Nephron progenitor cell (in vitro differentiated cells): ENCODE results near the gene MAN1B1.

Source experiments
- DNase-seq: peaks from one replicate; pipeline ENCODE4 v3.0.0; 2021
- H3K27ac Mint-ChIP-seq: 2 replicates; pipeline ENCODE4 v1.8.0; 2021; ENCODE audit warnings: mild to moderate bottlenecking, moderate library complexity, mixed read lengths
- H3K27me3 Mint-ChIP-seq: 2 replicates; pipeline ENCODE4 v1.8.0; 2021; ENCODE audit warnings: mild to moderate bottlenecking, low read depth, mixed read lengths; ENCODE audit not compliant: poor library complexity
- H3K36me3 Mint-ChIP-seq: 2 replicates; pipeline ENCODE4 v1.8.0; 2021; ENCODE audit warnings: low read depth, mixed read lengths
- H3K4me1 Mint-ChIP-seq: 2 replicates; pipeline ENCODE4 v1.8.0; 2021; ENCODE audit warnings: mixed read lengths
- H3K4me3 Mint-ChIP-seq: 2 replicates; pipeline ENCODE4 v1.8.0; 2021; ENCODE audit warnings: mild to moderate bottlenecking, moderate library complexity, mixed read lengths
- H3K9me3 Mint-ChIP-seq: 2 replicates; pipeline ENCODE4 v1.8.0; 2021; ENCODE audit warnings: mild to moderate bottlenecking, moderate library complexity, mixed read lengths
- CTCF ChIP-seq: fragments of 200-600 bp; sonication (generic); IDR thresholded peaks from 2 replicates; pipeline ENCODE4 v1.5.0; 2021; ENCODE audit warnings: antibody characterized with exemption

The MAN1B1 gene

DNA sequence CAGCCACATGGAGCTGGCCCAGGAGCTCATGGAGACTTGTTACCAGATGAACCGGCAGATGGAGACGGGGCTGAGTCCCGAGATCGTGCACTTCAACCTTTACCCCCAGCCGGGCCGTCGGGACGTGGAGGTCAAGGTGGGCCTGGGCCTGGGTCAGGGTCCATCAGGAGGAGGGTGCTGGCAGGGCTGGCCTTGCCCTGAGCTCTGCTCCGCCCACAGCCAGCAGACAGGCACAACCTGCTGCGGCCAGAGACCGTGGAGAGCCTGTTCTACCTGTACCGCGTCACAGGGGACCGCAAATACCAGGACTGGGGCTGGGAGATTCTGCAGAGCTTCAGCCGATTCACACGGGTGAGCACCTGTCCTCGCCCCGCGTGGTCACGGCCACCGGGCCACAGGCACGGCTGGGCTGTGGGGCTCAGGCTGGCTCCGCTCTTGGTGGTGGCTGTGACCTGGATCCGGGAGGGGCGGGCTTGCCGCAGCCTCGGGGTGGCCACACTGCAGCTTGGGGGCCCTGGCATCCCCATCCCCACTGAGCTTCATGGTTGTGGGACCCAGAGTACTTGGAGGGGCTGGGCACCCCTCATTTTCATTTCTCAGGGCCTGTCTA lies 20.6 kb downstream of the MAN1B1 start:
- Mint-ChIP-seq H3K9me3 (no peaks in the 10 kb centered on the region), H3K36me3 (no peaks in the 10 kb centered on the region), H3K27me3 (no peaks in the 10 kb centered on the region), H3K27ac (no peak overlapping the region), H3K4me1 (no peaks in the 10 kb centered on the region), H3K4me3 (no peak overlapping the region)
- no peak for TF ChIP-seq CTCF
- DNase-seq: no peak

DNA sequence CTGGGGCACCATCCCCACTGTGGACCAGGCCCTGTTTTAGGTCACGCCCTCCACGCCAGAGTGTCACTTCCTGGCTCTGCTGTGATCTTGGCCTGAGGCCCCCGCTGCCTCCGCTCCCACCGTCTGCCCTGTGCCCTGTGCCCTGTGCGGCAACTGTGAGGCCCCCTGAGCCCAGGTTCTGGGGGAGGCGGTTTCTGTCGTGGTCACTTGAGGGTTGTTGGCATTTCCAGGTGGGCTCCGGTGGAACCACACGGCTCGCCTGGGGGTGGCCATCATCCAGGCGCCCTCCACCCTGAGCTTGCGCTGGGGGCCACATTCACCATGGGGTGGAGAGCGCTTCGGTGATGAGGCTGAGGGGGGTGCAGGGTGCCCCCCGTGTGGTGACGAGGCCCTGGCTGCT lies 21.2 kb downstream of the MAN1B1 start:
- no peak for TF ChIP-seq CTCF
- H3K27me3 Mint-ChIP-seq: peaks cover 3% of the 10 kb centered on the region
- DNase-seq: no peak
- no peaks in the 10 kb centered on the region for H3K36me3 Mint-ChIP-seq
- H3K27ac Mint-ChIP-seq: no peak overlapping the region
- no peaks in the 10 kb centered on the region for H3K9me3 Mint-ChIP-seq
- no peaks in the 10 kb centered on the region for H3K4me1 Mint-ChIP-seq
- H3K4me3 Mint-ChIP-seq: no peak overlapping the region

DNA sequence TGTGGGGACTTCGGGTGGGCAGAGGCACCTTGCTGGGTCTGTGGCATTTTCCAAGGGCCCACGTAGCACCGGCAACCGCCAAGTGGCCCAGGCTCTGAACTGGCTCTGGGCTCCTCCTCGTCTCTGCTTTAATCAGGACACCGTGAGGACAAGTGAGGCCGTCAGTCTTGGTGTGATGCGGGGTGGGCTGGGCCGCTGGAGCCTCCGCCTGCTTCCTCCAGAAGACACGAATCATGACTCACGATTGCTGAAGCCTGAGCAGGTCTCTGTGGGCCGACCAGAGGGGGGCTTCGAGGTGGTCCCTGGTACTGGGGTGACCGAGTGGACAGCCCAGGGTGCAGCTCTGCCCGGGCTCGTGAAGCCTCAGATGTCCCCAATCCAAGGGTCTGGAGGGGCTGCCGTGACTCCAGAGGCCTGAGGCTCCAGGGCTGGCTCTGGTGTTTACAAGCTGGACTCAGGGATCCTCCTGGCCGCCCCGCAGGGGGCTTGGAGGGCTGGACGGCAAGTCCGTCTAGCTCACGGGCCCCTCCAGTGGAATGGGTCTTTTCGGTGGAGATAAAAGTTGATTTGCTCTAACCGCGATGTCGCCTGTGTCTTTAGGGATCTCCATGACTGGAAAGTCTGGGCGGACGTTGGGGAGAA lies 21.9 kb downstream of the MAN1B1 start:
- peaks cover 11% of the 10 kb centered on the region for H3K27me3 Mint-ChIP-seq
- H3K9me3 Mint-ChIP-seq: no peaks in the 10 kb centered on the region
- no peak overlapping the region for H3K4me3 Mint-ChIP-seq
- TF ChIP-seq CTCF: no peak
- no peak for DNase-seq
- no peaks in the 10 kb centered on the region for H3K36me3 Mint-ChIP-seq
- H3K27ac Mint-ChIP-seq: no peak overlapping the region
- no peaks in the 10 kb centered on the region for H3K4me1 Mint-ChIP-seq

DNA sequence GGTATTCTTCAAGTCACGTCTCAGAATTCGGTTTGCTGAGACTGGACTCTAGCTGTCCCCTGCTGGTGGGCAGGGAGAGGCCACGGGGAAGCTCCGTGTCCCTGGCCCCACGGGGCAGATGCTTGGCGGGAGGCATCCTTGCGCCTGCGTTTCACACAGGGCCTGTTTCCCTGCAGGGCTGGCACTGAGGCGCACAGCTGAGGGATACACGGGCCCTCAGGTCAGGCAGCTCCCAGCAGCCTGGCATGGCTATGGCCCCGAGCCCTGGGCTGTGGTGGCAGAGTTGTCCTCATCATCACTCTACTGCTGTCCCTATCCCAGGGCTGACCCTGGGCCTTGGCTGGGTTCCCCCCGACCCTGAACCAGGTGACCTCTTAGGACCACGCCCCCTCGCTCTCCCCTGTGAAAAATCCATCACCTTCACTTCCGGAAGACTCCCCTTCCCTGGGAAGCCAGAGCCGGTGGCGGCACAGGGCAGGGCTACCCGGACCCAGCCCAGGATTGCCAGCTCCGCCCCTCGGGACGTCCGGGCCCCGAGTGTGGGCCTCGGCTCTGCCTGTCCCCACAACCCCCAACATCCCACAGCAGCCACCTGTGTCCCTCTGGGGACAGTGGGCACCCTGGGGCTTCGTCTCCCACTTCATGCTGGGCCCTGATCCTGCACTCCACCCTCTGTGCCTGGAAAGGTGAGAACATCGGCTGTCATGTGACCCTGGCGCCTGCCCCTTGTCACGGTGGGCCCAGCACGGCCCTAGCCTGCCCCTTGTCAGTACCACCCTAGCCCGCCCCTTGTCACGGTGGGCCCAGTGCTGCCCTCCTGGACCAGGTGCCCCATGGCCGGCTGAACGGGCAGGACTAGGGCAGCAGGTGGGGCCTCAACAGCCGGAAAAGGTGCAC lies 22.7 kb downstream of the MAN1B1 start:
- Mint-ChIP-seq H3K4me1 (no peaks in the 10 kb centered on the region), H3K9me3 (no peaks in the 10 kb centered on the region), H3K4me3 (no peak overlapping the region), H3K27me3 (peaks cover 11% of the 10 kb centered on the region), H3K27ac (no peak overlapping the region), H3K36me3 (no peaks in the 10 kb centered on the region)
- no peak for DNase-seq
- no peak for TF ChIP-seq CTCF

- no peaks in the 10 kb centered on the region for H3K9me3 Mint-ChIP-seq
- H3K4me3 Mint-ChIP-seq: no peak overlapping the region
Observed at GRCh38 chr9:137110147-137110910, 23.5 kb downstream of the MAN1B1 start.

More at GRCh38 chr9:137110147-137110910, 23.5 kb downstream of the MAN1B1 start:
- Mint-ChIP-seq H3K4me1 (no peaks in the 10 kb centered on the region), H3K27ac (no peak overlapping the region), H3K27me3 (peaks cover 16% of the 10 kb centered on the region), H3K36me3 (no peaks in the 10 kb centered on the region)
- DNase-seq: no peak
- TF ChIP-seq CTCF: no peak
